Suprapubic skin (tissue), 4 donors: Measurements from ENCODE around the gene ARHGEF25.

Experiments used
- EP300 ChIP-seq: sonication (generic); formaldehyde crosslinking; IDR thresholded peaks from one replicate; pipeline ENCODE4 v1.6.1; 2017; ENCODE audit warnings: antibody characterized with exemption
- POLR2A ChIP-seq, 2 donors: fragments of 450-650 bp; IDR thresholded peaks; one replicate each; pipeline ENCODE4 v1.6.1; 2017; ENCODE audit warnings: antibody characterized with exemption in 2 of 2, mild to moderate bottlenecking in 2 of 2, moderate library complexity in 2 of 2
- POLR2AphosphoS5 ChIP-seq, 3 donors: sonication (generic); formaldehyde crosslinking; IDR thresholded peaks; one replicate each; pipeline ENCODE4 v1.6.1; 2017; ENCODE audit warnings: antibody characterized with exemption in 3 of 3
- TF ChIP-seq, protein P1 (sequence below), 2 donors: fragments of 200-600 bp in 1 of 2; fragments of 450-650 bp in 1 of 2; sonication (generic) in 1 of 2; IDR thresholded peaks; one replicate each; pipeline ENCODE4 v1.5.1; 2016 to 2019; ENCODE audit warnings: antibody characterized with exemption in 2 of 2, mild to moderate bottlenecking in 1 of 2, moderate library complexity in 1 of 2

DNA sequence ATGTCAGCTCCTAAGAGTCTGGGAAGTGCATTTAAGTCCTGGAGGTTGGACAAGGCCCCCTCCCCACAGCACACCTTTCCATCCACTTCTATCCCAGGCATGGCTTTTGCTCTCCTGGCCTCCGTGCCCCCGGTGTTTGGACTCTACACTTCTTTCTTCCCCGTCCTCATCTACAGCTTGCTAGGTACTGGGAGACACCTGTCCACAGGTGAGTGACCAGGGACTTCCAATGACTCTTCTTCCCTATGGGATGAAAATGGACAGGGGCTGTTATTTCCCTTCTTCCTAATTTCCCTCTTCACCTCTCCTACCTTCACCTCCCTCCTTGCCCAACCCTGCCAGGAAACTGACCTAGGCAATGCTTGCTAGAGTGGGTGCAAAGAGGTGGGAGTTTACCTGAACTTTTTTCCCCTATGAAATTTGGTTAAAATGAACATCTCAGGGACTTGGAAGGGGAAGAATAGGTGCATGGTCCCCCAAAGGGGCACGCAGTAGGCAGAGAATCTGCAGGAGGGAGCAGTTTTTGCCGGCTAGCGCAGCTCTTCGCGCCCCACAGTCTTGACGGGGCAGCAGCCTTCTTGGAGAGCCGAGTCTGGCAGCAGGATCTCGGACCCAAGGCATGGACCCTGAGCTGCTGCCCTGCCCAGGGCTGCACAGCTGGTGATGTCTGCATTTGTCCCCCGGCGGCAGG is 9.2 kb downstream of the ARHGEF25 start:
- TF ChIP-seq, protein P1, sequence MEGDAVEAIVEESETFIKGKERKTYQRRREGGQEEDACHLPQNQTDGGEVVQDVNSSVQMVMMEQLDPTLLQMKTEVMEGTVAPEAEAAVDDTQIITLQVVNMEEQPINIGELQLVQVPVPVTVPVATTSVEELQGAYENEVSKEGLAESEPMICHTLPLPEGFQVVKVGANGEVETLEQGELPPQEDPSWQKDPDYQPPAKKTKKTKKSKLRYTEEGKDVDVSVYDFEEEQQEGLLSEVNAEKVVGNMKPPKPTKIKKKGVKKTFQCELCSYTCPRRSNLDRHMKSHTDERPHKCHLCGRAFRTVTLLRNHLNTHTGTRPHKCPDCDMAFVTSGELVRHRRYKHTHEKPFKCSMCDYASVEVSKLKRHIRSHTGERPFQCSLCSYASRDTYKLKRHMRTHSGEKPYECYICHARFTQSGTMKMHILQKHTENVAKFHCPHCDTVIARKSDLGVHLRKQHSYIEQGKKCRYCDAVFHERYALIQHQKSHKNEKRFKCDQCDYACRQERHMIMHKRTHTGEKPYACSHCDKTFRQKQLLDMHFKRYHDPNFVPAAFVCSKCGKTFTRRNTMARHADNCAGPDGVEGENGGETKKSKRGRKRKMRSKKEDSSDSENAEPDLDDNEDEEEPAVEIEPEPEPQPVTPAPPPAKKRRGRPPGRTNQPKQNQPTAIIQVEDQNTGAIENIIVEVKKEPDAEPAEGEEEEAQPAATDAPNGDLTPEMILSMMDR (IDR thresholded peaks at IDR 0.05) = no peak
- TF ChIP-seq POLR2AphosphoS5 (IDR thresholded peaks at IDR 0.05) (no peak), EP300 (no peak), POLR2A (IDR thresholded peaks at IDR 0.05) (no peak)
